Adrenal gland (tissue), 5 donors: ENCODE measurements around the gene ATXN7L1.

Source experiments
- CTCF ChIP-seq, 6 experiments: fragments of 450-650 bp in 4 of 6; fragments of 200-600 bp in 2 of 6; sonication (generic) in 1 of 6; IDR thresholded peaks; 1 replicate in 5 of 6; 2 replicates in 1 of 6; pipeline versions ENCODE4 v1.5.1 to v1.8.0; 2016 to 2021; ENCODE audit warnings: antibody characterized with exemption in 6 of 6, mild to moderate bottlenecking in 2 of 6, moderate library complexity in 1 of 6
- POLR2A ChIP-seq, 2 donors: fragments of 450-650 bp; IDR thresholded peaks; one replicate each; pipeline ENCODE4 v1.6.1; 2017; ENCODE audit warnings: antibody characterized with exemption in 2 of 2, mild to moderate bottlenecking in 2 of 2, moderate library complexity in 1 of 2
- donor health status: DM: no; HTN: no; CAD: no.

GRCh38 chr7:105637755-105638154 lies 238.6 kb downstream of the ATXN7L1 start:
- TF ChIP-seq CTCF (IDR thresholded peaks at IDR 0.05) (no peak), POLR2A (IDR thresholded peaks at IDR 0.05) (no peak)
